Bronchial epithelial cell (primary cell): ENCODE data around the gene SLC45A1. TPM values are rescaled to one million over a fixed set of nuclear protein-coding genes. Genes with fewer than 3 reads are reported as not detected.

Source experiments
- DNase-seq: peaks from one replicate; pipeline ENCODE4 v3.0.0-alpha.2; 2010; ENCODE audit warnings: low read depth
- FAIRE-seq: peaks from 2 replicates; lab custom pipeline; 2011; peaks lifted over from hg19 to GRCh38; lab: Jason Lieb, UNC
- H3K27me3 ChIP-seq: 2 replicates; pipeline ENCODE4 v1.5.1; 2011; ENCODE audit warnings: low read length; ENCODE audit not compliant: control insufficient read depth, insufficient read depth
- H3K36me3 ChIP-seq: 2 replicates; pipeline ENCODE4 v1.5.1; 2011; ENCODE audit warnings: low read length; ENCODE audit not compliant: control insufficient read depth, insufficient read depth
- H3K4me3 ChIP-seq: 2 replicates; pipeline ENCODE4 v1.5.1; 2011; ENCODE audit warnings: mild to moderate bottlenecking, low read depth, low read length, control low read depth
- CTCF ChIP-seq: IDR thresholded peaks from 2 replicates; pipeline ENCODE4 v1.5.1; 2011; ENCODE audit warnings: mild to moderate bottlenecking, moderate library complexity, low read length, control low read depth, inconsistent platforms; ENCODE audit not compliant: insufficient read depth, severe bottlenecking
- total RNA-seq: library from RNA; depleted of rRNA; stranded (reverse); fragments of >200 nt; gene quantifications from 2 replicates; pipeline ENCODE4 v1.2.1, GENCODE V29; 2014

SLC45A1 gene
- total RNA-seq, 1 donor from 2014 or later: 0.26 TPM

- Histone ChIP-seq H3K27me3 (no peaks in the 10 kb centered on the region), H3K4me3 (no peak overlapping the region), H3K36me3 (peaks cover 2% of the 10 kb centered on the region)
- DNase-seq (no peak), FAIRE-seq (peak; percentile 60)
- TF ChIP-seq CTCF: no peak
Measured at GRCh38 chr1:8349961-8350360, 32.0 kb downstream of the SLC45A1 start.

- no peak for DNase-seq
- H3K4me3 ChIP-seq: no peak overlapping the region
- TF ChIP-seq CTCF: no peak
- H3K27me3 ChIP-seq: no peaks in the 10 kb centered on the region
- peak; percentile 18 for FAIRE-seq
- H3K36me3 ChIP-seq: peaks cover 4% of the 10 kb centered on the region
Measured at GRCh38 chr1:8350914-8351684, 33.2 kb downstream of the SLC45A1 start.

- peak; percentile 67 for TF ChIP-seq CTCF
- Histone ChIP-seq H3K27me3 (no peaks in the 10 kb centered on the region), H3K4me3 (no peak overlapping the region), H3K36me3 (peaks cover 8% of the 10 kb centered on the region)
- no peak for FAIRE-seq
- DNase-seq: peak; percentile 78
Measured at GRCh38 chr1:8351693-8352470, 34.0 kb downstream of the SLC45A1 start.

GRCh38 chr1:8352471-8352845 is 34.5 kb downstream of the SLC45A1 start:
- no peak for TF ChIP-seq CTCF
- DNase-seq (no peak), FAIRE-seq (no peak)
- H3K27me3 ChIP-seq: no peaks in the 10 kb centered on the region
- no peak overlapping the region for H3K4me3 ChIP-seq
- peaks cover 9% of the 10 kb centered on the region for H3K36me3 ChIP-seq

- FAIRE-seq (no peak), DNase-seq (no peak)
- Histone ChIP-seq H3K36me3 (peaks cover 15% of the 10 kb centered on the region), H3K27me3 (no peaks in the 10 kb centered on the region), H3K4me3 (no peak overlapping the region)
- no peak for TF ChIP-seq CTCF
Measured at GRCh38 chr1:8352886-8353785, 35.2 kb downstream of the SLC45A1 start.
